ENCODE results near the gene PLAGL2. TPM values are rescaled to one million over a fixed set of nuclear protein-coding genes. Genes with fewer than 3 reads are reported as not detected.

Gene PLAGL2
- total RNA-seq, 1 experiment from 2014 or later, result 44.4 TPM

DNA sequence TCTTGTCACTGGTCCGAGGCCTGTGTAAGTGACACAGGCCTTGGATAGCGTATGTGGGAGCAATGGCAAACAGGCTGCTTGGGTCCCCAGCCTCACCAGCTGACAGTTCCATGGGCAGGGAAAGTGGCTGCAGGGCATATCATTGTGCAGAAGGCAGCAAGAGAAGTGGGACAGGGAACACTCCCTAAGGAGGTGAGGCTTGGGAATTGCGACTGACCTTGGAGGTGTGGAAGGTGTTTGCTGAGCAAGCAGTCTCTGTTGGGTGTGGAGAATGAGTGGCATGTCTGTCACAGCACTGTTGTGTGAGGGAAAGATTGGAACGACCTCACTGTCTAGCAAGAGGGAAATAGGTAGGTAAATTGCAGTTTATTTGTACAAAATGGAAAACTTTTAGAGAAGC, 16.9 kb upstream of the PLAGL2 start:
- Mint-ChIP-seq H3K4me1 (no peaks in the 10 kb centered on the region), H3K9me3 (no peaks in the 10 kb centered on the region), H3K36me3 (ENCODE audit: insufficient read depth in 1 of 3, low read depth in 3 of 3) (peaks cover 21 to 65% (median 45%) of the 10 kb centered on the region in 3 experiments), H3K27ac (no peak overlapping the region; a peak in 2 of 7 replicates), H3K27me3 (ENCODE audit: low read depth) (no peaks in the 10 kb centered on the region), H3K4me3 (no peak overlapping the region)
- H2BK15ac ChIP-seq (ENCODE audit: low read depth, low read length), result no peak overlapping the region
- H3K9me3 ChIP-seq (ENCODE audit: control insufficient read depth, low read depth, low read length), result no peaks in the 10 kb centered on the region
- H3K79me2 ChIP-seq (ENCODE audit: insufficient read depth, low read length), result no peaks in the 10 kb centered on the region
- no peak overlapping the region for H3K27ac ChIP-seq (ENCODE audit: insufficient read length, low read depth, low read length)
- H2AFZ ChIP-seq (ENCODE audit: low read length), result no peak overlapping the region
- no CpG with 5 or more reads among the region's 4 CpGs for WGBS (ENCODE audit: extremely low coverage, insufficient read length, low lambda C conversion rate)
- no peak overlapping the region for H2BK120ac ChIP-seq (ENCODE audit: low read depth, low read length, poor library complexity, severe bottlenecking)
- no peak overlapping the region for H2BK20ac ChIP-seq (ENCODE audit: low read depth, low read length, poor library complexity, severe bottlenecking)
- no peak overlapping the region for H2BK12ac ChIP-seq (ENCODE audit: insufficient read length, low read depth, low read length)
- H4K20me1 ChIP-seq (ENCODE audit: control insufficient read depth, insufficient read depth, insufficient read length), result no peaks in the 10 kb centered on the region
- no peak overlapping the region for H4K5ac ChIP-seq (ENCODE audit: insufficient read length, low read depth, low read length)
- no peaks in the 10 kb centered on the region for H3K27me3 ChIP-seq (ENCODE audit: insufficient read depth, low read length)
- no peak overlapping the region for H3T11ph ChIP-seq (ENCODE audit: low read length)
- no peak overlapping the region for H4K8ac ChIP-seq (replicated peaks; ENCODE audit: insufficient read length, low read depth, low read length)
- no peak overlapping the region for H3K56ac ChIP-seq (ENCODE audit: insufficient read length, low read depth, low read length)
- no peak overlapping the region for H3K23ac ChIP-seq (ENCODE audit: insufficient read length, low read depth, low read length)
- H3K9ac ChIP-seq (ENCODE audit: extremely low read depth, insufficient read length, low read length), result no peak overlapping the region
- H2BK5ac ChIP-seq (ENCODE audit: insufficient read length, low read length), result no peak overlapping the region
- H3K4me2 ChIP-seq (ENCODE audit: insufficient read depth, insufficient read length, low read length), result no peak overlapping the region
- no peak overlapping the region for H4K91ac ChIP-seq (ENCODE audit: insufficient read length, low read depth, low read length)
- H3K79me1 ChIP-seq (ENCODE audit: insufficient read depth, low read depth, low read length, poor library complexity, severe bottlenecking), result no peaks in the 10 kb centered on the region
- no peak overlapping the region for H2AK5ac ChIP-seq (ENCODE audit: insufficient read length, low read length)
- no peak overlapping the region for H3K18ac ChIP-seq (ENCODE audit: insufficient read length, low read depth, low read length)
- H3K23me2 ChIP-seq (ENCODE audit: insufficient read length, low read depth, low read length, poor library complexity, severe bottlenecking), result no peaks in the 10 kb centered on the region
- H3K14ac ChIP-seq (ENCODE audit: insufficient read depth, low read length), result no peak overlapping the region
- TF ChIP-seq, protein P1, sequence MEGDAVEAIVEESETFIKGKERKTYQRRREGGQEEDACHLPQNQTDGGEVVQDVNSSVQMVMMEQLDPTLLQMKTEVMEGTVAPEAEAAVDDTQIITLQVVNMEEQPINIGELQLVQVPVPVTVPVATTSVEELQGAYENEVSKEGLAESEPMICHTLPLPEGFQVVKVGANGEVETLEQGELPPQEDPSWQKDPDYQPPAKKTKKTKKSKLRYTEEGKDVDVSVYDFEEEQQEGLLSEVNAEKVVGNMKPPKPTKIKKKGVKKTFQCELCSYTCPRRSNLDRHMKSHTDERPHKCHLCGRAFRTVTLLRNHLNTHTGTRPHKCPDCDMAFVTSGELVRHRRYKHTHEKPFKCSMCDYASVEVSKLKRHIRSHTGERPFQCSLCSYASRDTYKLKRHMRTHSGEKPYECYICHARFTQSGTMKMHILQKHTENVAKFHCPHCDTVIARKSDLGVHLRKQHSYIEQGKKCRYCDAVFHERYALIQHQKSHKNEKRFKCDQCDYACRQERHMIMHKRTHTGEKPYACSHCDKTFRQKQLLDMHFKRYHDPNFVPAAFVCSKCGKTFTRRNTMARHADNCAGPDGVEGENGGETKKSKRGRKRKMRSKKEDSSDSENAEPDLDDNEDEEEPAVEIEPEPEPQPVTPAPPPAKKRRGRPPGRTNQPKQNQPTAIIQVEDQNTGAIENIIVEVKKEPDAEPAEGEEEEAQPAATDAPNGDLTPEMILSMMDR (conservative IDR thresholded peaks at IDR 0.05), result no peak
- no peak overlapping the region for H3K4ac ChIP-seq (ENCODE audit: low read depth, low read length)
- no peak for DNase-seq
- H3K4me1 ChIP-seq (ENCODE audit: insufficient read depth, low read length), result no peaks in the 10 kb centered on the region

All from H9 (cell line).